Measurements from ENCODE around the gene ACAT2. TPM values are rescaled to one million over a fixed set of nuclear protein-coding genes. Genes with fewer than 3 reads are reported as not detected.
A peak's percentile ranks its signal among the peaks of the same experiment; 100 is the strongest.
"Not testable (repeated sequence)": the region's sequence is repeated elsewhere in the genome, so short reads cannot be mapped to it uniquely, and the experiment has no call there.

The ACAT2 gene
- total RNA-seq, 1 donor from 2014 or later, result 83.6 TPM

- DNase-seq (ENCODE audit: low read depth in 2 of 2), result no peak
These were observed 7.6 kb downstream of the ACAT2 start for GRCh38 chr6:159769470-159769869.

- DNase-seq (ENCODE audit: low read depth in 2 of 2), result no peak
These were observed 10.4 kb downstream of the ACAT2 start for GRCh38 chr6:159772196-159772595.

- no peak for DNase-seq (ENCODE audit: low read depth in 2 of 2)
These were observed 15.5 kb downstream of the ACAT2 start for GRCh38 chr6:159777240-159777904.

- DNase-seq (ENCODE audit: low read depth in 2 of 2), result no peak
These were observed 16.3 kb downstream of the ACAT2 start for GRCh38 chr6:159778131-159778530.

GRCh38 chr6:159778542-159779103 lies 16.8 kb downstream of the ACAT2 start:
- DNase-seq (ENCODE audit: low read depth in 2 of 2), result no peak

GRCh38 chr6:159788276-159788675 lies 26.4 kb downstream of the ACAT2 start:
- DNase-seq (ENCODE audit: low read depth in 2 of 2), result peak in 1 of 2 donors; percentile 6

GRCh38 chr6:159788753-159789376 lies 27.0 kb downstream of the ACAT2 start:
- peak; percentile 9 to 62 for DNase-seq (ENCODE audit: low read depth in 2 of 2)

GRCh38 chr6:159789377-159790148 lies 27.7 kb downstream of the ACAT2 start, which contains the start of gene TCP1:
Gene TCP1 (minus strand): TSS chr6:159789602. CDS start chr6:159789468, 134 bp downstream.
- peak; percentile 99 to 100 for DNase-seq (ENCODE audit: low read depth in 2 of 2)

- DNase-seq (ENCODE audit: low read depth in 2 of 2), result peak; percentile 95 to 99
These were observed 28.5 kb downstream of the ACAT2 start, which contains the start of gene MRPL18 for GRCh38 chr6:159790149-159790955. Gene MRPL18 (plus strand): TSS chr6:159790467. CDS start chr6:159790588, 121 bp downstream.

- DNase-seq (ENCODE audit: low read depth in 2 of 2), result no peak
These were observed 29.2 kb downstream of the ACAT2 start for GRCh38 chr6:159790956-159791598.

GRCh38 chr6:159794976-159795375 lies 33.1 kb downstream of the ACAT2 start:
- DNase-seq (ENCODE audit: low read depth in 2 of 2), result not testable (repeated sequence)

GRCh38 chr6:159797554-159797953 lies 35.7 kb downstream of the ACAT2 start:
- DNase-seq (ENCODE audit: low read depth in 2 of 2), result no peak

GRCh38 chr6:159800141-159800865 lies 38.5 kb downstream of the ACAT2 start, which contains the start of gene PNLDC1:
Gene PNLDC1 (plus strand): TSS chr6:159800276. CDS start chr6:159800308, 32 bp downstream.
- DNase-seq (ENCODE audit: low read depth in 2 of 2), result no peak

GRCh38 chr6:159801935-159802334 lies 40.1 kb downstream of the ACAT2 start:
- no peak for DNase-seq (ENCODE audit: low read depth in 2 of 2)

- DNase-seq (ENCODE audit: low read depth in 2 of 2), result no peak
These were observed 42.7 kb downstream of the ACAT2 start for GRCh38 chr6:159804504-159804903.

GRCh38 chr6:159805440-159806020 lies 43.7 kb downstream of the ACAT2 start:
- no peak for DNase-seq (ENCODE audit: low read depth in 2 of 2)

- no peak for DNase-seq (ENCODE audit: low read depth in 2 of 2)
These were observed 44.2 kb downstream of the ACAT2 start for GRCh38 chr6:159806021-159806458.

- no peak for DNase-seq (ENCODE audit: low read depth in 2 of 2)
These were observed 45.5 kb downstream of the ACAT2 start for GRCh38 chr6:159807150-159807858.

GRCh38 chr6:159808647-159809046 lies 46.8 kb downstream of the ACAT2 start:
- DNase-seq (ENCODE audit: low read depth in 2 of 2), result no peak
